Suppressor macrophage (primary cell): ENCODE results near the gene ZNF536.
"Not testable (repeated sequence)": the region's sequence is repeated elsewhere in the genome, so short reads cannot be mapped to it uniquely, and the experiment has no call there.

Experiments used
- DNase-seq, 4 experiments: peaks; one replicate each; pipeline ENCODE4 v3.0.0-alpha.2; 2020 to 2022

The ZNF536 gene

DNA sequence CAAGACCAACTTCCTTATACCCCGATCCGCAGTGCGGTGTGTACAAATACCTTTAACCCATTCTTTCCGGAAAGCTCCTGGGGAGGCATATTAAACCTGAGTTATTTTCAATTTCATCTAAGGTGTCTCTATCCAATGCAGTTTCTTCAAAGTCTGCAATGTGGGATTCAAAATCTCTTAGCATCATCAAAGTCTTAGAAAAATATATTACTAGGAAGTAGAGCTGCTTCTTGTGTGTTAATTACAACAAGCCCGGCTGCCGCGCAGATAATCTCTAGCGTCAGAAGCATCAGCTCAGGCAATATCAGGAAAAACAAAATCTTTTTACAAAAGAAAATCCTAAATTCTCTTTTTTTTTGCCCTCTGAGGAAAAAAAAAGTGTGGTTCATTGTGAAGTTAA is 48.1 kb downstream of the ZNF536 start:
- no peak for DNase-seq

DNA sequence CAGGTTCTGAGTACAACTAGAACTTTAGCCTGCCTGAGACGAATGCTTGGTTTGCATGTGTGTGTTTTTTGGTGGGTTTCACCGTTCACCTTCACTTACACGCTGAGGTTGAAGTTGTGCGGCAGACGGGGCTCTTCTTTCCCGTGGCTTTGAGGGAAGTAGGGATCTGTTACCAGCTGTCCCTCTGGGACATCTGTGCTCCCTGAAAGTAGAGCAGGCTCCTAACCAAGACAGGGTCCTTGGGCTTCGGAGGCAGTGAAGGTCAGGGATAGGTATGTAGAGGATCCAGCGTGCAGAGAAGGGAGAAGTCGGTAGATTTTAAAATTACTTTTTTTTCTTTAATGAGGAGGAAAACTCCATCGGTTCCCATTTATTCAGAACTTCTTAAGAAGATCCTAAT is 48.7 kb downstream of the ZNF536 start:
- DNase-seq, result no peak

DNA sequence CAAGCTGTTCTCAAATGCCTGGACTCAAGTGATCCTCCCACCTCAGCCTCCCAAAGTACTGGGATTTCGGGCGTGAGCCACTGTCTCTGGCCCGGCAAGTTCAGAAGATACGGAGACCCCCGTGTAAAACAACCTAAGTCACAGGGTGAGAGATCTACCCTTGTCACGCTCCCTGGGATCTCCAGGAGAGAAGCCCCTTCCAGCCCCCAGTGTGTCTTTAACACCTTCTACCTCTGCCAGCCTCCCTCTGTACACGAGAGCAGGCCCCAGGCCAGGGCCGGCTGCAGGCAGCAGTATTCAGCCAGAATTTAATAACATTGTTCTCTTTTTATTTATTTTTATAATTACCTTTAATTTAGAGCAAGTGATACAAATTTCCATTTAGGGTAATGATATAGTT is 49.4 kb downstream of the ZNF536 start:
- no peak for DNase-seq

DNA sequence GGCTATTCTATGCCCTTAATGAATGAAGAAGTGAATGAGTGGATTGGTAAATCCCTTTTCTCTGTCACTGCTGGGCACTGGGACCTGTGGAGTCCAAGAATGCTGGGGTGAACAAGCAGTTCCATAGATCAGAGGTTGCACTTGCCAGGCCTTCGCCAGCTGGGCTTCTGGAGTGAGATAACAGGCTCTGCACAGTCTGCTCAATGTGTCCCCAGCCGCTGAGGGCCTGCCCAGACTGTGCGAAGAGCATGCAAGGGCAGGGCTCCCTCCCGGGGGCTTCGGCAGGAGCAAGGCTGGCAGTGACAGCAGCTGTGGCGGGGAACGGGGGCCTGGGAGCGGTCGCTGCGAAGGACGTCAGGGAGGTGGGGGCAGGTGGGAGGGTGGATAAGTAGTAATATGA is 51.3 kb downstream of the ZNF536 start:
- DNase-seq, result no peak

DNA sequence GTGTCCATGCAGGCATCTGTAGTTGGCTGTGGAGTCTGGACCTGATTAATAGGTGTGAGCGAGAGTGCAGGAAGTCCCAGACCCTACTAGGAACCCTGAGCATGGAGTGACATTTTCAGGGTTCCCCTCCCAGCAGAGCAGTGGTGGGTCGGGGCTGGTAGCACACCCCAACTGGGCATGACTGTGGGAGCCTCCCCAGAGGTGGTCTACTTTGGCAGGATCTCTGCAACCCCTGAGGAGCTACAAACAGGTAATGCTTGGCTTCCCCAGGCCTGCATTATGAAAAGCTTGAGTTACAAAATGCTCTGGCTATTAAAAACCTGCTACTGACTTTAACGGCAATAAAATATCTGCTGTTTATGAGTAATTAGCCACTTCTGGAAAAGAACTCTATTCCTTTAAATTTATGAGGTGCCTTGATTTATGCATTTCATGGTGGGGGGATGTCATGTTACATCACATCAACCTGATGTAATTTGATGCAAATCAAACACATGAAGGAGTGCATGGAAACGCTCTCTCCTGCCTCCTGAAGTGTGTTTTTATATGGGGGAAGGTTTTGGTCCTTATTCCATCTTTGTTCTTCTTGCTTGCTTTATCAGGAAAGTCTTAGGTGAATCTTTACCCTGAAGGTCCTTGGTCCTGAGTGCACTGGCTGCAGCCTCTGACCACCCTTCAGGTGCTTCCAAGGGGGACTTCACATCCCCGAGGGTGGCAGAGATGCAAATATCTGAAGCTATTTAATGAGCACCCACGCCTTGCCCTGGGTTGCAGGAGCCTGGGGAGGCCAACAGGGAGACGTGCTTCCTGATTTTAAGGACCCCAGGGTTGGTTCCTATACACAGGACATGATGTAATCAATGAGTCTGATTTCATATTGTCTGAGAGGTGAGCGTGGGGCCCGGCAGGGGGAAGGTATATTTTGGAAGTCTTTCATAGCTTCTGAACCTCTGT is 54.0 kb downstream of the ZNF536 start:
- DNase-seq, result no peak

DNA sequence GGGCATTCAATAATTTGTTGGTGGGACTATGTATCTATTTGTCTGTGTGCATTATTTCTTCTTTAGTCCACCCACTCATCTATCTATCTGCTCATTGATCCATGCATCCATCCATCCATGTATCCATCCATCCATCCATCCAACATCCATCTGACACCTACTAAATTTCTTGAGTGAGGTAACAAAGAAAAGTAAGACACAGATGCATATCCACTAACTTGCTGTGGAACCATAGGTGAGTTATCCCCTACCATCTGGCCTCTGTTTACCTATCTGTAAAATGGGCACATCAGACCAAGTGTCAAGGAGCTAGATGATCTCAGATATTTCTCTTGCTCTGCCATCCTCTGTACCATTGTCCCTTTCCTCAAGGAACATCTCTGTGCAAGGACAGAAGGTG is 54.7 kb downstream of the ZNF536 start:
- DNase-seq, result no peak

DNA sequence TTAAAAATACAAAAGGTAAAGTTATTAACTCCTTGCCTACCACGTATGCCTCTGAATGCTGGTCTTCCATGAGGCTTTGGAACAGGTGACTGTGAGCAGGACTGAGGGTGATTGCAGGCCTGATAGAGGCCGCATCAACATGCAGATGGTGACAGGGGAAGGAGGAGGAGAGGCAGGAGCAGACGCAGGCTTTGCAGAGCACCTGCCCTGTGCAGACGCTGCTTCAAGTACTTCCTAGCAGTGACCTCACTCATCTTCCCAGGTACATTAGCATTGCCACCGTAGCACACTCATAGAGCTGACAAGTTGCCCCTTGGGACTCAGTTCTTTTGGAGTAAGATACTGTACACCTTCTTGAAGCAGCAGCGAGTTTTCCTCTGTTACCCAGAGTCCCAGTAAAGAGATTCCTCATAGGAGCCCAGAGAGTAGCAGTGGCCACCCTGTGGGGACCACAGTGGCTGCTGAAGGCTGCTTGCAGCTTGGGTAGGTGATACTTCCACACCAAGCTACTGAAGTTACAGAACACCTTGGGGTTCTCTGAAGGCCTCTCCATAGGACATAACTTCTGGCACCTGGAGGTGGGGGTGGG is 56.0 kb downstream of the ZNF536 start:
- no peak for DNase-seq

DNA sequence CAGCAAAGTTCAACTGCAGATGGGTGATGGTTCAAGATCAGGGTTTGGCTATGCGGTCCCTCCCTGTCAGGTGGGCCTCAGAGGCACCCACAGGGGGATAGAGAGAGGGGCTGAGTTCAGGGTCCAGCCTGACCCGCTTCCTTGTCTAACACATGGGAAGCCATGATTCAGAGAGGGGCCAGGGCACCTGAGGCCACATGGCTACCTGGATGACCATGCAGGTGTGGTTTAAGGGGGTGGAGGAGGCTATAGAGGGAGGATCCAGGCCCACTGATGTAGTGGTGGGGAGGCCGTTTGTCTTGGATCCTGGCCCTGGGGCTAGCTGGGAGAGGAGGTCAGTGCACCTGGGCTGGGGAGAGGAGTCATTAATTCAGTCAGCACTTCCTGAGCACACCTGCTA is 56.7 kb downstream of the ZNF536 start:
- DNase-seq, result no peak

DNA sequence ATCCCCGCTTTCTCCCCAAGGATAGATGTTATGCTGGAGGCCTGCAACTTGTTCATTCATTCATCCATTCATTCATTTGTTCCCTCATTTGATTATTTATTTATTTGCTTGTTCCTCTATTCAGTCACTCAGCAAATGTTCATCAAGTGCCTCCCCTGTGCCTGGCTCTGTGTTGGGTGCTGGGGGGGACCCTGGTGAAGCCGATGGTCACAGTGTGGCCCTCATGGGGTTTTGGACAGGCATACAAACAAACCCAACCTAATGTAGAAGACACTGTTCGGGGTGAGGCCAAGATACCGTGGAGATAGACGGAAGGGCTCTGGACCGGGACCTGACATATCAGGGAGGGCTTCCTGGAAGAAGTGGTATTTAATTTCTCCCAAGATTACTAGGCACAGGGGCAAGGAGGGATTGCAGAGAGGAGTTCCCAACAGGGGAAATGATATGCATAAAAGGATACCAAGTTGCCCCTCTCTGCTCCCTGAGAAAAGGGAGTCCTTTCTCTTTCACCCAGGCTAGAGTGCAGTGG is 58.1 kb downstream of the ZNF536 start:
- no peak for DNase-seq

DNA sequence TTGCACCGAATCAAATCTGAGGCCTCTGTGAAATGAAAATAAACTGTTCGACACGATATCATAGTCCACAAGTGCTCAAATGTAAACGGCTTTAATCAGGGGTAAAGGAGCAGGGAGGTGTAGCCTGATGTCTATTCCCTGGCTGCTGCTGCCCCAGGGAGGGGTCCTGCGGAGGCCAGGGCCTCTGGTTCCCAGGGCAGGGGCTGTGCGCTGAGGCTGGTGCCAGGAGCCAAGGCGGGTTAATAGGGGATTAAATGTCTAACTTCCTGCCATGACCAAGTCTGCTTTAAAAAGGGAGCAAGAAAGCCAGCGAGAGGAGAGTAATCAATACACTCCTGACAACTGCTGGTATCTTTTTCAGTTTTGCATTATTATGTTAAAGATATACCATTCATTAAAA is 59.4 kb downstream of the ZNF536 start:
- no peak for DNase-seq

DNA sequence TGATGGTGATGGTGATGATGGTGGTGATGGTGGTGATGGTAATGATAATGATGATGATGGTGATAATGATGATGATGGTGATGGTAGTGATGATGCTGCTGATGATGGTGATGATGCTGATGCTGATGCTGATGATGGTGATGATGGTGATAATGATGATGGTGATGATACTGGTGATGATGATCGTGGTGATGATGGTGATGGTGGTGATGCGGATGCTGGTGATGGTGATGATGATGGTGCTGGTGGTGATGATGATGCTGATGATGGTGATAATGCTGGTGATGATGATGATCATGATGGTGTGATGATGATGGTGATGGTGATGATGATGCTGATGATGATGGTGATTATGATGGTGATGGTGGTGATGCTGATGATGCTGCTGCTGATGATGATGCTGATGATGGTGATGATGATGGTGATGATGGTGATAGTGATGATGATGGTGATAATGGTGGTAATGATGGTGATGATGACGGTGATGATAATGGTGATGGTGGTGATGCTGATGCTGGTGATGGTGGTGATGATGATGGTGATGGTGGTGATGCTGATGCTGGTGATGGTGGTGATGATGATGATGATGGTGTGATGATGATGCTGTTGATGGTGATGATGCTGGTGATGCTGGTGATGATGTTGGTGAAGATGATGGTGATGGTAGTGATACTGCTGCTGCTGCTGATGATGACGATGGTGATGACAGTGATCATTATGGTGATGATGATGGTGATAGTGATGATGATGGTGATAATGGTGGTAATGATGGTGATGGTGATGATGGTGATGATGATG is 62.8 kb downstream of the ZNF536 start:
- DNase-seq, result no peak

DNA sequence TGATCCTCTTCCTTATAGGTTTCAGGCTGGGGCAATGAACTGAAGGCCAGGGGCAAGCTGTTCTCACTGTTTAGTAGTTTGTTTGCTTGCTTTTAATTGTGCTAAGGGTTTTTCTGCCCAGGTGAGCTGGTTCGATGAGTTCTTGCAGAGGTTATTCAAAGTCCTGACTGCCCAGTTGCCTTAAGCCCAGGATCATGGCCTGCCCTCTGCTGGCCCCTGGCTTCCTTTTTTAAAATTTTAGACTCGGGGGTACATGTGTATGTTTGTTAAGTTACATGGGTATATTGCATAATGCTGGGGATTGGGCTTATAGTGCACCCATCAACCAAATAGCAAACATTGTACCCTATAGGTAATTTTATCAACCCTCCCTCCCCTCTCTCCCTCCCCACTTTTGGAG is 65.7 kb downstream of the ZNF536 start:
- no peak for DNase-seq

DNA sequence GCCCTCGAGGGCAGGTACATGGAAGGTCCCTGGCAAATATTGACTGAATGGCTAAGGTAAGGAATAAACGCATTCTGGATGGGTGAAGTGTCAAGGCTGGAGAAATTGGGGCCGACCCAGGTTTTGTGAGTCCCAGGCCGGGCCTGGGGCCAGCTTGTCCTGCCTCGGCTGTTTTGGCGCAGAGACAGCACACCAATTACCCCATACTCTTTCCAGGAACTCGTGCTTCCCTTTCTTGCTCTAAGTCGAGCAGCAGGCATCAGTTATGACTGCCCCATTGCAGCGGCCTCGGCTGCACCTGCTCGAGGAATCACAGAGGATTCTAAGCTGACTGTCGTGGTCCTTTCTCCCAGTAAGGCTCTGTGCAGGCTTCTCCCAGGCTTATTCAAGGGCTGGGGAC is 67.1 kb downstream of the ZNF536 start:
- no peak for DNase-seq

DNA sequence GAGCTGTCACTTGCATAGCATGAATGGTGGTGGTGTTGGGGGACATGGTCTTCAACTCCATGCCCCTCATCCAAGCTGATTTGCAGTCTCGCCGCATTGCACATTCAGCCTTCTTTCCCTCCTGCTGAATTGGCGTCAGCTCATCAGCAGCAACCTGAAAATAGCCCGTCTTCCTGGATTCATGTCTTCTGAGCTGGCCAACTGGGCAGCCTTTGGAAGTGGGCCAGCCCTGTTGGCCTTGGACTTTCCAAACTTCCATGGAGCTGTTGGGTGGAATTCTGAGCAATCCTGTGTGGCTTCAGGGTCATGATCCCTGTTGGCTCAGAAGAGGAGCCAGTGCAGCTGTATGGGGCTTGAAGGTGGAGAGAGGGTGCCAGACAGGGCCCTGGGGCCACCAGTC is 68.8 kb downstream of the ZNF536 start:
- DNase-seq, result no peak

DNA sequence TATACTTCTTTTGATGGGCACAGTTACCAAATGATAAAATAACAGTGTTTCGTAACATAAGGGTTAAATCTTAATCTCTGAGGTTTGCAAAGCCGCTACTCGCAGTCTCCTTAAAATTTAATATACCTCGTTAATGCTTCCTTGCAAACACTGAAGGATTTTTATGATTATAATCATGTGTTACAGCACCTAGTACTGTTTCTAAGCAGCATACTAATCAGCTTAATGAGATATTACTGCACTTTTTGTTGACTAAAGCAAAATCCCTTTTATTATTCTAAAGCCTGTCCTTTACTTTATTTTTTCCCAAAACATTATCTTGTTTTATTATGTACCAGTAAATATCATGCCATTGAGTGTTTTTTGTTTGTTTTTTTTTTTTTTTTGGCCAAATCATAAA is 70.5 kb downstream of the ZNF536 start:
- DNase-seq, result no peak

DNA sequence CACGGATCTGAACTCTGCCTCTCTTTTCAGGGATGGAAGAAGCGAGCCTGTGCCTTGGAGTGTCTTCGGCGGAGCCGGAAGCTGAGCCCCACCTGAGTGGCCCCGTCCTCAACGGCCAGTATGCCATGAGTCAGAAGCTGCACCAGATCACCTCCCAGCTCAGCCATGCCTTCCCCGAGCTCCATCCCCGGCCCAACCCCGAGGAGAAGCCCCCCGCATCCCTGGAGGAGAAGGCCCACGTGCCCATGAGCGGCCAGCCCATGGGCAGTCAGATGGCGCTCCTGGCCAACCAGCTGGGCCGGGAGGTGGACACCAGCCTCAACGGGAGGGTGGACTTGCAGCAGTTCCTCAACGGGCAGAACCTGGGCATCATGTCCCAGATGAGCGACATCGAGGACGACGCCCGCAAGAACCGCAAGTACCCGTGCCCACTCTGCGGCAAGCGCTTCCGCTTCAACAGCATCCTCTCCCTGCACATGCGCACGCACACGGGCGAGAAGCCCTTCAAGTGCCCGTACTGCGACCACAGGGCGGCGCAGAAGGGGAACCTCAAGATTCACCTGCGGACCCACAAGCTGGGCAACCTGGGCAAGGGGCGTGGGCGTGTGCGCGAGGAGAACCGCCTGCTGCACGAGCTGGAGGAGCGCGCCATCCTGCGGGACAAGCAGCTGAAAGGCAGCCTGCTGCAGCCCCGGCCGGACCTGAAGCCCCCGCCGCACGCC is 71.5 kb downstream of the ZNF536 start:
- no peak for DNase-seq

DNA sequence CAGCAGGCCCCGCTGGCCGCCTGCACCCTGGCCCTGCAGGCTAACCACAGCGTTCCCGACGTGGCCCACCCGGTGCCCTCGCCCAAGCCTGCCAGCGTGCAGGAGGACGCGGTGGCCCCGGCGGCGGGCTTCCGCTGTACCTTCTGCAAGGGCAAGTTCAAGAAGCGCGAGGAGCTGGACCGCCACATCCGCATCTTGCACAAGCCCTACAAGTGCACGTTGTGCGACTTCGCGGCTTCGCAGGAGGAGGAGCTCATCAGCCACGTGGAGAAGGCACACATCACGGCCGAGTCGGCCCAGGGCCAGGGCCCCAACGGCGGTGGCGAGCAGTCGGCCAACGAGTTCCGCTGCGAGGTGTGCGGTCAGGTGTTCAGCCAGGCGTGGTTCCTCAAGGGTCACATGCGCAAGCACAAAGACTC is 72.1 kb downstream of the ZNF536 start:
- no peak for DNase-seq

DNA sequence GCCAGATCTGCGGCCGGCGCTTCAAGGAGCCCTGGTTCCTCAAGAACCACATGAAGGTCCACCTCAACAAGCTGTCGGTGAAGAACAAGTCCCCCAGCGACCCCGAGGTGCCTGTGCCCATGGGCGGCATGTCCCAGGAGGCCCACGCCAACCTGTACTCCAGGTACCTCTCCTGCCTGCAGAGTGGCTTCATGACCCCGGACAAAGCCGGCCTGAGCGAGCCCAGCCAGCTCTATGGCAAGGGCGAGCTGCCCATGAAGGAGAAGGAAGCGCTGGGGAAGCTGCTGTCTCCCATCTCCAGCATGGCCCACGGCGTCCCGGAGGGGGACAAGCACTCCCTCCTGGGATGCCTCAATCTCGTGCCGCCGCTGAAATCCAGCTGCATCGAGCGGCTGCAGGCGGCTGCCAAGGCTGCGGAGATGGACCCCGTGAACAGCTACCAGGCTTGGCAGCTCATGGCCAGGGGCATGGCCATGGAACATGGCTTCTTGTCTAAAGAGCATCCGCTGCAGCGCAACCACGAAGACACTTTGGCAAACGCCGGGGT is 72.6 kb downstream of the ZNF536 start:
- no peak for DNase-seq

DNA sequence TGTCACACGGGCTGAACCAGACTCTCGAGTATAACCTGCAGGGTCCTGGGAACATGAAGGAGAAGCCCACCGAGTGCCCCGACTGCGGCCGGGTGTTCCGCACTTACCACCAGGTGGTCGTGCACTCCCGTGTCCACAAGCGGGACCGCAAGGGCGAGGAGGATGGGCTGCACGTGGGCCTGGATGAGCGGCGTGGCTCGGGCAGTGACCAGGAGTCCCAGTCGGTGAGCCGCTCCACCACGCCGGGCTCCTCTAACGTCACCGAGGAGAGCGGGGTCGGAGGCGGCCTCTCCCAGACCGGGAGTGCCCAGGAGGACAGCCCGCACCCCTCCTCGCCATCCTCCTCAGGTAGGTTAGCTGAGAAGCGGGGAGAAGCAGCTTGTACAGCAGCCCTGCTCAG is 73.2 kb downstream of the ZNF536 start:
- DNase-seq, result no peak

DNA sequence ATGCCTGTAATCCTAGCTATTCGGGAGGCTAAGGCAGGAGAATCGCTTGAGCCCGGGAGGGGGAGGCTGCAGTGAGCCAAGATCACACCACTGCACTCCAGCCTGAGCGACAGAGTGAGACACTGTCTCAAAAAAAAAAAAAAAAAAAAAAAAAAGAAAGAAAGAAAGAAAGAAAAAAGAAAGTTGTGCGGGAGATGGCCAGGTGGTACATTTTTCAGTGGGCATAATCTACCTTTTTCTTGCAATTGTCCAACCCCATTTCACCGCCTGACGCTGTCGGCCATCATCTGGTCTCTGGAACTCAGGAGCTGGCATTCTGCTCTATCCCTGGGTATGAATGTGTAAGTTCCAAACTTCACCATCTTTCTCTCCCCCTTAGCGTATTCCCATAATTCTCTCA is 73.9 kb downstream of the ZNF536 start:
- DNase-seq, result not testable (repeated sequence)

DNA sequence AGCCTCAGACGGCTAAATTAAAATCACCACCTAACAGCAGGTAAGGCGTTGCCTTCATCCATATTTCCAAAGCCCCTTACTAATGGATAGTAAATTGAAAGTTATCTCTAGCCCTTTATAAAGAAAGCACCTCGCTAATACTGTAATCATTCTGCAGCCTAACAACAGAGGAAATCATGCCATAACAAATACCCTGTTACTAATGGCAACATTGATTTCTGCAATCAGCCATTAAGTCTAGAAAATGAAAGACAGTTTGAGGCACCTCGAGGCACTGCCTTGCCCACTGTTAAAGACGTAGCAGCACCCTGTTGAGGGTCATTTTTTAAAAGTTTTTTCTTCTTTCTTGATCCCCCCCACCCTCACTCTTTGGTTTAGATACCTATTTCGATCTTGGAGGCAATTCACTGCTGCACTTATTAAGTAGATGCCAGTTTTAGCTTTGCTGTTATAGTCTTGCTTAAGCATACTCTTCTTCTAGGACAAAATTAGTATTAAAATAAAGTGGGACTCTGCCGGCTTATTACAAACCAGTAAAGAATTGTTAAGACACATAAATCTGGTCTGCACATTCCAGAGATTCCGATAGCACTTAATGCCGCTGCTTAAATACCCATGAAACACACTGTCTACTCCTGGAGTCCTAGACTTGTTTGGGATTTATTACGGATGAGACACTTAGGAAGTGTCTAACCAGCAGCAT is 74.8 kb downstream of the ZNF536 start:
- no peak for DNase-seq

DNA sequence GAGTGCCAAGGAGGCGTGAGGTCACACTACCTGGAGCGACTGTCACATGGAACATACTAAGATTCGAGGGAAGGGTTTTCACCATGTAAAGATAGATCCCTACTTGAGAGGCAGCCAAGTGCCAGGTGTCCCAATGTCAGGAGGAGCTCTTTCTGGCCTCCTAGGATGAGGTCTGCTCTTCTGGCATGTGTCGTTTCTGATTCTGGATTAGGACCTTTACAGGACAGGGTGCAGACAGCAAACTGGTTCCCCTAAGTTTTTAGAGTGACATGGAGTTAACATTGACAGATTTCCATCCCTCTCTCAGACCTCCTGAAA is 75.3 kb downstream of the ZNF536 start:
- DNase-seq, result no peak
